Neural cell (in vitro differentiated cells): Measurements from ENCODE around the gene TRIM32. TPM values are rescaled to one million over a fixed set of nuclear protein-coding genes. Genes with fewer than 3 reads are reported as not detected.

ENCODE experiments used
- H2AFZ ChIP-seq: fragments of 200-600, 300-800 bp; sonication (generic), shearing (Covaris generic); 2 replicates; pipeline ENCODE4 v1.6.0; 2014; ENCODE audit warnings: low read depth, mild to moderate bottlenecking, antibody characterized with exemption, low read length, moderate library complexity
- H3F3A ChIP-seq: fragments of 200-600 bp; shearing (Covaris generic); 2 replicates; pipeline ENCODE4 v1.6.1; 2016; ENCODE audit warnings: mild to moderate bottlenecking, moderate library complexity, mixed read lengths, antibody characterized with exemption, low read length; ENCODE audit not compliant: insufficient read depth, poor library complexity, severe bottlenecking
- H3K27ac ChIP-seq: fragments of 200-600, 300-800 bp; sonication (generic), shearing (Covaris generic); 2 replicates; pipeline ENCODE4 v1.5.1; 2014; ENCODE audit warnings: mild to moderate bottlenecking, low read length, moderate library complexity
- H3K27me3 ChIP-seq: fragments of 300-800, 200-600 bp; sonication (generic), shearing (Covaris generic); 2 replicates; pipeline ENCODE4 v1.6.0; 2014; ENCODE audit warnings: mild to moderate bottlenecking, low read depth, low read length, moderate library complexity; ENCODE audit not compliant: insufficient read depth
- H3K36me3 ChIP-seq: fragments of 300-800, 200-600 bp; sonication (generic), shearing (Covaris generic); 2 replicates; pipeline ENCODE4 v1.5.1; 2014; ENCODE audit warnings: mild to moderate bottlenecking, antibody characterized with exemption, low read length, moderate library complexity; ENCODE audit not compliant: insufficient read depth
- H3K4me2 ChIP-seq: fragments of 300-800, 200-600 bp; sonication (generic), shearing (Covaris generic); 2 replicates; pipeline ENCODE4 v1.6.0; 2014; ENCODE audit warnings: mild to moderate bottlenecking, low read length
- H3K4me3 ChIP-seq: fragments of 300-800, 200-600 bp; sonication (generic), shearing (Covaris generic); 2 replicates; pipeline ENCODE4 v1.5.1; 2014; ENCODE audit warnings: mild to moderate bottlenecking, low read length, moderate library complexity
- H3K79me2 ChIP-seq: fragments of 200-600 bp; shearing (Covaris generic); replicated peaks from 2 replicates; pipeline ENCODE4 v1.6.0; 2014; ENCODE audit warnings: mild to moderate bottlenecking, low read length, moderate library complexity; ENCODE audit not compliant: insufficient read depth
- H3K9ac ChIP-seq: fragments of 300-800, 200-600 bp; sonication (generic), shearing (Covaris generic); 2 replicates; pipeline ENCODE4 v1.6.1; 2016; ENCODE audit warnings: mild to moderate bottlenecking, low read length, mixed read lengths
- H3K9me2 ChIP-seq: fragments of 200-600 bp; shearing (Covaris generic); 2 replicates; pipeline ENCODE4 v1.6.1; 2016; ENCODE audit warnings: mild to moderate bottlenecking, low read length, mixed read lengths; ENCODE audit not compliant: insufficient read depth
- H3K9me3 ChIP-seq: fragments of 200-600, 300-800 bp; sonication (generic), shearing (Covaris generic); 2 replicates; pipeline ENCODE4 v1.6.1; 2016; ENCODE audit warnings: mild to moderate bottlenecking, mixed run types, low read length, moderate library complexity, mixed read lengths
- H4K20me1 ChIP-seq: fragments of 200-600 bp; shearing (Covaris generic); 2 replicates; pipeline ENCODE4 v1.6.1; 2016; ENCODE audit warnings: mild to moderate bottlenecking, mixed run types; ENCODE audit not compliant: insufficient read depth
- EP300 ChIP-seq: fragments of 450-650 bp; conservative IDR thresholded peaks from 2 replicates; pipeline ENCODE4 v1.6.1; 2014; ENCODE audit warnings: antibody characterized with exemption, mild to moderate bottlenecking, moderate library complexity; ENCODE audit not compliant: poor library complexity, severe bottlenecking
- EZH2 ChIP-seq: fragments of 200-600, 300-800 bp; shearing (Covaris generic), sonication (generic); IDR thresholded peaks from 2 replicates; pipeline ENCODE4 v1.6.1; 2014; ENCODE audit warnings: antibody characterized with exemption, low read length, borderline replicate concordance, mild to moderate bottlenecking; ENCODE audit not compliant: insufficient read depth, poor library complexity, severe bottlenecking
- MXI1 ChIP-seq: fragments of 450-650 bp; conservative IDR thresholded peaks from 2 replicates; pipeline ENCODE4 v1.6.1; 2014; ENCODE audit warnings: antibody characterized with exemption, mild to moderate bottlenecking; ENCODE audit not compliant: poor library complexity, severe bottlenecking
- POLR2AphosphoS5 ChIP-seq: IDR thresholded peaks from 2 replicates; pipeline ENCODE4 v1.6.1; 2012
- RAD21 ChIP-seq: fragments of 450-650 bp; conservative IDR thresholded peaks from 2 replicates; pipeline ENCODE4 v1.6.1; 2014; ENCODE audit warnings: antibody characterized with exemption, mild to moderate bottlenecking, moderate library complexity
- SMC3 ChIP-seq: fragments of 450-650 bp; conservative IDR thresholded peaks from 2 replicates; pipeline ENCODE4 v1.6.1; 2014; ENCODE audit warnings: antibody characterized with exemption, mild to moderate bottlenecking, moderate library complexity; ENCODE audit not compliant: poor library complexity
- TAF1 ChIP-seq: IDR thresholded peaks from 2 replicates; pipeline ENCODE4 v1.6.1; 2012; ENCODE audit warnings: low read depth
- polyA plus RNA-seq: library from polyadenylated mRNA; depleted of rRNA; stranded (reverse); fragments of >200 nt; gene quantifications from 2 replicates; pipeline ENCODE4 v1.2.3, GENCODE V29; 2014
- TF ChIP-seq, protein P1 (sequence below): IDR thresholded peaks from 2 replicates; pipeline ENCODE4 v1.6.1; 2012; ENCODE audit warnings: borderline replicate concordance
- TF ChIP-seq, protein P2 (sequence below): fragments of 450-650 bp; IDR thresholded peaks from 2 replicates; pipeline ENCODE4 v1.5.1; 2014; ENCODE audit warnings: antibody characterized with exemption, mild to moderate bottlenecking, moderate library complexity; ENCODE audit not compliant: poor library complexity, severe bottlenecking

The TRIM32 gene
- polyA plus RNA-seq, 1 donor from 2014 or later, result 9.1 TPM

DNA sequence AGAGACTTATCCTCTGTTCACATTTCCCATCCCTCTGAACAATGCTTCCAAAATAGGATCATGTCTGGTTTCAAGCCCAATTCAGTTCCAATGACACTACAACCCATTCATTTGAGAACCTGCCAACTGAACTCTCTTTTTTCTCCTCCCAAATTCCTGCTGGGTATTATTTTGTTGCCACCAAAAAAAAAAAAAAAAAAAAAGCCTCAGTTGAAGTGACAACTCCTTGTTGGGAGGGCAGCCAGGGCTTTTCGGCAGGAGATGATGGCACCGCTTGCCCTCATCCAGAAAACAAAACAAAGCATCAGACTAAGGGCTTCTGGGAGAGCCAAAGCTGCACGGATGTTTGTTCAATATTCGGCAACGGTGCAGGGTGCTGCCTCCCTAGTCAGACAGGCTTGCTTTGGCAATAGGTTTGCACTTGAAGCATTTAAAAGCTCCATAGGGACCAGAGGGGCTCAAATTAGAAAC lies 30.6 kb upstream of the TRIM32 start:
- Histone ChIP-seq H3K79me2 (no peaks in the 10 kb centered on the region), H2AFZ (no peak overlapping the region), H3K36me3 (no peaks in the 10 kb centered on the region), H4K20me1 (no peaks in the 10 kb centered on the region), H3K4me2 (no peak overlapping the region), H3K9me2 (no peaks in the 10 kb centered on the region), H3K27ac (no peak overlapping the region), H3K9ac (no peak overlapping the region), H3F3A (no peaks in the 10 kb centered on the region), H3K4me3 (no peak overlapping the region), H3K27me3 (no peaks in the 10 kb centered on the region), H3K9me3 (no peaks in the 10 kb centered on the region)
- TF ChIP-seq, protein P1, sequence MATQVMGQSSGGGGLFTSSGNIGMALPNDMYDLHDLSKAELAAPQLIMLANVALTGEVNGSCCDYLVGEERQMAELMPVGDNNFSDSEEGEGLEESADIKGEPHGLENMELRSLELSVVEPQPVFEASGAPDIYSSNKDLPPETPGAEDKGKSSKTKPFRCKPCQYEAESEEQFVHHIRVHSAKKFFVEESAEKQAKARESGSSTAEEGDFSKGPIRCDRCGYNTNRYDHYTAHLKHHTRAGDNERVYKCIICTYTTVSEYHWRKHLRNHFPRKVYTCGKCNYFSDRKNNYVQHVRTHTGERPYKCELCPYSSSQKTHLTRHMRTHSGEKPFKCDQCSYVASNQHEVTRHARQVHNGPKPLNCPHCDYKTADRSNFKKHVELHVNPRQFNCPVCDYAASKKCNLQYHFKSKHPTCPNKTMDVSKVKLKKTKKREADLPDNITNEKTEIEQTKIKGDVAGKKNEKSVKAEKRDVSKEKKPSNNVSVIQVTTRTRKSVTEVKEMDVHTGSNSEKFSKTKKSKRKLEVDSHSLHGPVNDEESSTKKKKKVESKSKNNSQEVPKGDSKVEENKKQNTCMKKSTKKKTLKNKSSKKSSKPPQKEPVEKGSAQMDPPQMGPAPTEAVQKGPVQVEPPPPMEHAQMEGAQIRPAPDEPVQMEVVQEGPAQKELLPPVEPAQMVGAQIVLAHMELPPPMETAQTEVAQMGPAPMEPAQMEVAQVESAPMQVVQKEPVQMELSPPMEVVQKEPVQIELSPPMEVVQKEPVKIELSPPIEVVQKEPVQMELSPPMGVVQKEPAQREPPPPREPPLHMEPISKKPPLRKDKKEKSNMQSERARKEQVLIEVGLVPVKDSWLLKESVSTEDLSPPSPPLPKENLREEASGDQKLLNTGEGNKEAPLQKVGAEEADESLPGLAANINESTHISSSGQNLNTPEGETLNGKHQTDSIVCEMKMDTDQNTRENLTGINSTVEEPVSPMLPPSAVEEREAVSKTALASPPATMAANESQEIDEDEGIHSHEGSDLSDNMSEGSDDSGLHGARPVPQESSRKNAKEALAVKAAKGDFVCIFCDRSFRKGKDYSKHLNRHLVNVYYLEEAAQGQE, result no peak
- TF ChIP-seq TAF1, result no peak

DNA sequence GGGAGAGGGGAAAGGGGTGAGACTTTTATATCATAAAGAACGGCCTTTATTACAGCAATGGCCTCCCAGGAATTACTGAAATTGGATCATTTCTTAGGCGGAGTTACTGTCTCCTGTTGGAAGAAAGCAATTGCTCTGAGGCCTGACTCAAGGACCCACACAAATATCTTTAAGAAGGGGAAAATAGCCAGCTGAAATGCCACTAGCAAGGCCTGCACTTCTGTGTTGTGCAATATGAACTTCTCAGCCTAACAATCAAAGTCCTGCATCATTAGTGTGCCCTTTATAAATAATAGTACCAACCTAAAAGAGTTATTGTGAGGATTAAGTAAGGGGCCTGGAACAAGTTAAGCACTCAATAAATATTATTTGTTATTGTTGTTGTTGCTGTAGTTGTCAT lies 30.1 kb upstream of the TRIM32 start:
- no peak overlapping the region for H3K9ac ChIP-seq
- H3F3A ChIP-seq, result no peaks in the 10 kb centered on the region
- H3K36me3 ChIP-seq, result no peaks in the 10 kb centered on the region
- H3K27me3 ChIP-seq, result no peaks in the 10 kb centered on the region
- H3K79me2 ChIP-seq, result no peaks in the 10 kb centered on the region
- H4K20me1 ChIP-seq, result no peaks in the 10 kb centered on the region
- H3K4me3 ChIP-seq, result no peak overlapping the region
- H3K9me2 ChIP-seq, result no peaks in the 10 kb centered on the region
- H3K27ac ChIP-seq, result no peak overlapping the region
- H3K9me3 ChIP-seq, result no peaks in the 10 kb centered on the region
- no peak overlapping the region for H2AFZ ChIP-seq
- TF ChIP-seq, protein P1, result no peak
- TF ChIP-seq MXI1, result no peak
- TF ChIP-seq EZH2, result no peak
- H3K4me2 ChIP-seq, result no peak overlapping the region

DNA sequence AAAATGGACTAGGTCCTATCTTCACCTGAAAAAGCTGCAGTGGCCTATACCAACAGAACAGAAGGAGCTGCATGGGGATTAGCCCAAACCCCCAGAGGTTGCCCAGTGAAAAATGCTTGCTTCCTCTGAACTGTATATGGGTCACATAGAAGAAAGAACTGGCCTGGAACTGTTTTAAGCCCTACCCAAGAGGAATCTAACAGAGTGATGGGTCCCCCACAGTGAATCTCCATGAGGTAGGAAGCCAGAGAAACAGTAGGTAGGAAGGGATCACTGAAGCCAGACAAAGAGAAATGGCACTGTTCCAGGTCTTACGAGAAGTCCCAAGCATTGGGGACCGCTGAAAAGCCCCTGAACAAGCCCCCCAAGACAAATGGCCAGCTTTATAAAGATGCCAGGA lies 28.8 kb upstream of the TRIM32 start:
- Histone ChIP-seq H3F3A (no peaks in the 10 kb centered on the region), H3K36me3 (no peaks in the 10 kb centered on the region), H3K9me2 (no peaks in the 10 kb centered on the region), H3K27ac (no peak overlapping the region), H3K79me2 (no peaks in the 10 kb centered on the region), H3K4me2 (no peak overlapping the region), H3K27me3 (no peaks in the 10 kb centered on the region), H3K4me3 (no peak overlapping the region), H3K9me3 (no peaks in the 10 kb centered on the region), H4K20me1 (no peaks in the 10 kb centered on the region), H3K9ac (no peak overlapping the region), H2AFZ (no peak overlapping the region)
- no peak for TF ChIP-seq MXI1
- no peak for TF ChIP-seq RAD21
- TF ChIP-seq EP300, result no peak
- TF ChIP-seq, protein P1, result no peak
- no peak for TF ChIP-seq SMC3
- TF ChIP-seq TAF1, result no peak
- no peak for TF ChIP-seq POLR2AphosphoS5
- TF ChIP-seq, protein P2, sequence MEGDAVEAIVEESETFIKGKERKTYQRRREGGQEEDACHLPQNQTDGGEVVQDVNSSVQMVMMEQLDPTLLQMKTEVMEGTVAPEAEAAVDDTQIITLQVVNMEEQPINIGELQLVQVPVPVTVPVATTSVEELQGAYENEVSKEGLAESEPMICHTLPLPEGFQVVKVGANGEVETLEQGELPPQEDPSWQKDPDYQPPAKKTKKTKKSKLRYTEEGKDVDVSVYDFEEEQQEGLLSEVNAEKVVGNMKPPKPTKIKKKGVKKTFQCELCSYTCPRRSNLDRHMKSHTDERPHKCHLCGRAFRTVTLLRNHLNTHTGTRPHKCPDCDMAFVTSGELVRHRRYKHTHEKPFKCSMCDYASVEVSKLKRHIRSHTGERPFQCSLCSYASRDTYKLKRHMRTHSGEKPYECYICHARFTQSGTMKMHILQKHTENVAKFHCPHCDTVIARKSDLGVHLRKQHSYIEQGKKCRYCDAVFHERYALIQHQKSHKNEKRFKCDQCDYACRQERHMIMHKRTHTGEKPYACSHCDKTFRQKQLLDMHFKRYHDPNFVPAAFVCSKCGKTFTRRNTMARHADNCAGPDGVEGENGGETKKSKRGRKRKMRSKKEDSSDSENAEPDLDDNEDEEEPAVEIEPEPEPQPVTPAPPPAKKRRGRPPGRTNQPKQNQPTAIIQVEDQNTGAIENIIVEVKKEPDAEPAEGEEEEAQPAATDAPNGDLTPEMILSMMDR, result no peak
